HepG2 (cell line): ENCODE data around the gene OR1S2. TPM values are rescaled to one million over a fixed set of nuclear protein-coding genes. Genes with fewer than 3 reads are reported as not detected.

ENCODE experiments used
- CBX5 ChIP-seq: sonication (generic); formaldehyde crosslinking; IDR thresholded peaks from 2 replicates; pipeline ENCODE4 v1.4.0; 2020; ENCODE audit warnings: missing genetic modification reagents, borderline replicate concordance
- MAF1 ChIP-seq: sonication (generic); formaldehyde crosslinking; IDR thresholded peaks from 2 replicates; pipeline ENCODE4 v1.5.0; 2020; ENCODE audit warnings: missing genetic modification reagents, borderline replicate concordance
- NFIC ChIP-seq: IDR thresholded peaks from 2 replicates; pipeline ENCODE4 v1.6.1; 2012; ENCODE audit warnings: mild to moderate bottlenecking, low read length, inconsistent platforms
- NR2F2 ChIP-seq: IDR thresholded peaks from 2 replicates; pipeline ENCODE4 v1.6.1; 2012; ENCODE audit warnings: low read depth, inconsistent platforms, borderline replicate concordance
- POGZ ChIP-seq: sonication (generic); formaldehyde crosslinking; IDR thresholded peaks from 2 replicates; pipeline ENCODE4 v1.4.0; 2020; ENCODE audit warnings: mild to moderate bottlenecking, missing genetic modification reagents
- SIN3A ChIP-seq: IDR thresholded peaks from 2 replicates; pipeline ENCODE4 v1.6.1; 2011; ENCODE audit warnings: low read depth, mild to moderate bottlenecking, control low read depth, low read length, borderline replicate concordance
- SP1 ChIP-seq, 2 experiments: fragments of 450-650 bp in 1 of 2; sonication (generic) in 1 of 2; formaldehyde crosslinking in 1 of 2; IDR thresholded peaks; 2 replicates each; pipeline versions ENCODE4 v1.4.0 to v1.6.1; 2016 to 2020; ENCODE audit warnings: missing genetic modification reagents in 1 of 2
- SP2 ChIP-seq: sonication (generic); formaldehyde crosslinking; IDR thresholded peaks from 2 replicates; pipeline ENCODE4 v1.5.1; 2020; ENCODE audit warnings: mild to moderate bottlenecking, missing genetic modification reagents
- SRSF1 ChIP-seq: fragments of 200-400 bp; formaldehyde crosslinking; optimal IDR thresholded peaks from 2 replicates; pipeline ENCODE3; 2017; ENCODE audit warnings: mild to moderate bottlenecking, low read depth, low read length, moderate library complexity
- ZNF234 ChIP-seq: sonication (generic); formaldehyde crosslinking; conservative IDR thresholded peaks from 2 replicates; pipeline ENCODE4 v1.5.1; 2020; ENCODE audit warnings: mild to moderate bottlenecking, missing genetic modification reagents
- ZNF337 ChIP-seq: sonication (generic); formaldehyde crosslinking; IDR thresholded peaks from 2 replicates; pipeline ENCODE4 v1.5.1; 2020; ENCODE audit warnings: missing genetic modification reagents, low read depth, mild to moderate bottlenecking, borderline replicate concordance
- polyA plus RNA-seq, 8 experiments: library from polyadenylated mRNA; depleted of rRNA in 3 of 8; stranded (reverse) in 7 of 8; unstranded in 1 of 8; fragments of >200 nt; fragmentation: Illumina TruSeq in 4 of 8; extraction: Trizol in 4 of 8; gene quantifications; 2 replicates each; pipeline versions ENCODE4 v1.2.1 to v1.2.3, GENCODE V29; 2011 to 2016; ENCODE audit warnings: low read depth in 4 of 8, missing spikeins in 1 of 8, mixed read lengths in 1 of 8; ENCODE audit not compliant: insufficient read depth in 1 of 8
- total RNA-seq, 5 experiments: library from RNA; depleted of rRNA; stranded (reverse); fragments of >200 nt; fragmentation: Illumina TruSeq; extraction: Trizol; gene quantifications; 2 replicates each; pipeline ENCODE4 v1.2.3, GENCODE V29; 2016; ENCODE audit warnings: low read depth in 1 of 5
- TF ChIP-seq, protein P1 (sequence below): sonication (generic); formaldehyde crosslinking; IDR thresholded peaks from one replicate; pipeline ENCODE4 v1.5.1; 2020; ENCODE audit warnings: mild to moderate bottlenecking, missing genetic modification reagents; ENCODE audit errors: not compliant biosample characterization
- TF ChIP-seq, protein P2 (sequence below): sonication (generic); formaldehyde crosslinking; conservative IDR thresholded peaks from 2 replicates; pipeline ENCODE4 v1.8.0; 2022; ENCODE audit warnings: low read depth, missing genetic modification reagents
- TF ChIP-seq, protein P3 (sequence below): fragments of 450-650 bp; IDR thresholded peaks from 2 replicates; pipeline ENCODE4 v1.6.1; 2017
- TF ChIP-seq, protein P4 (sequence below): sonication (generic); formaldehyde crosslinking; IDR thresholded peaks from 2 replicates; pipeline ENCODE4 v1.9.0; 2021; ENCODE audit warnings: missing genetic modification reagents, borderline replicate concordance

OR1S2 gene
- total and polyA plus RNA-seq, 2 of the 13 experiments (the other 11 are each of a cell fraction or from before 2014, with no cell fraction given), result not detected

DNA sequence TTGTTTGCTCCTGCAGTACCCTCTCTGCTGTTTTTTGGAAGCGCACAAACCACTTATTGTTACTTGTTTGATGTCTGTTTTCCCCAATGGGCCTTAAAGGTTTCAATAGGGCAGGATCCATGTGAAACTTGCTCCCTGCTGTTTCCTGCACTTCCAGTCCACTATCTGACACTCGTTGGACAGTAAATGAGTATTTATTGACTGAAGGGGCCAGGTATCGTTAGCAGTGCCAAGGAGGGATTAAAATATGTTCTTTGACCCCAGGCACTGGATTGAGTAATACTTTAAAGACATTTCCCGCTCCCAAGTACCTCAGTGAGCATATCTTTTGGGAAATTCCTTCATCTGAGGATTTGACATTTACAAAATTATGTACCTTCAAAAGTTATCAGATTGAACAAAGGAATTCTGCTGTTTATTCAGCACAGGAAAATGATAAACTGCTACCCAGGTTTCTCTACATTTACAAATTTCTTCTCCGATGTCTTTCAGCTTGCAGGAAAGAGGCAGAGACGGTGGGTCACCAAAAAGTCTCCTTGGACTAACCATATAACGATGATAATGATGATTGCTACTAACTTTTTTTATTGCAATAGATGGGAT lies 38.3 kb downstream of the OR1S2 start (continued):
- peak; percentile 52; the same call in 1 of the 2 replicates for TF ChIP-seq CBX5 (CRISPR knock-in tag)
- no peak for TF ChIP-seq ZNF234 (CRISPR knock-in tag)
- no peak for TF ChIP-seq SRSF1
- TF ChIP-seq SIN3A, result no peak
- TF ChIP-seq, protein P1, sequence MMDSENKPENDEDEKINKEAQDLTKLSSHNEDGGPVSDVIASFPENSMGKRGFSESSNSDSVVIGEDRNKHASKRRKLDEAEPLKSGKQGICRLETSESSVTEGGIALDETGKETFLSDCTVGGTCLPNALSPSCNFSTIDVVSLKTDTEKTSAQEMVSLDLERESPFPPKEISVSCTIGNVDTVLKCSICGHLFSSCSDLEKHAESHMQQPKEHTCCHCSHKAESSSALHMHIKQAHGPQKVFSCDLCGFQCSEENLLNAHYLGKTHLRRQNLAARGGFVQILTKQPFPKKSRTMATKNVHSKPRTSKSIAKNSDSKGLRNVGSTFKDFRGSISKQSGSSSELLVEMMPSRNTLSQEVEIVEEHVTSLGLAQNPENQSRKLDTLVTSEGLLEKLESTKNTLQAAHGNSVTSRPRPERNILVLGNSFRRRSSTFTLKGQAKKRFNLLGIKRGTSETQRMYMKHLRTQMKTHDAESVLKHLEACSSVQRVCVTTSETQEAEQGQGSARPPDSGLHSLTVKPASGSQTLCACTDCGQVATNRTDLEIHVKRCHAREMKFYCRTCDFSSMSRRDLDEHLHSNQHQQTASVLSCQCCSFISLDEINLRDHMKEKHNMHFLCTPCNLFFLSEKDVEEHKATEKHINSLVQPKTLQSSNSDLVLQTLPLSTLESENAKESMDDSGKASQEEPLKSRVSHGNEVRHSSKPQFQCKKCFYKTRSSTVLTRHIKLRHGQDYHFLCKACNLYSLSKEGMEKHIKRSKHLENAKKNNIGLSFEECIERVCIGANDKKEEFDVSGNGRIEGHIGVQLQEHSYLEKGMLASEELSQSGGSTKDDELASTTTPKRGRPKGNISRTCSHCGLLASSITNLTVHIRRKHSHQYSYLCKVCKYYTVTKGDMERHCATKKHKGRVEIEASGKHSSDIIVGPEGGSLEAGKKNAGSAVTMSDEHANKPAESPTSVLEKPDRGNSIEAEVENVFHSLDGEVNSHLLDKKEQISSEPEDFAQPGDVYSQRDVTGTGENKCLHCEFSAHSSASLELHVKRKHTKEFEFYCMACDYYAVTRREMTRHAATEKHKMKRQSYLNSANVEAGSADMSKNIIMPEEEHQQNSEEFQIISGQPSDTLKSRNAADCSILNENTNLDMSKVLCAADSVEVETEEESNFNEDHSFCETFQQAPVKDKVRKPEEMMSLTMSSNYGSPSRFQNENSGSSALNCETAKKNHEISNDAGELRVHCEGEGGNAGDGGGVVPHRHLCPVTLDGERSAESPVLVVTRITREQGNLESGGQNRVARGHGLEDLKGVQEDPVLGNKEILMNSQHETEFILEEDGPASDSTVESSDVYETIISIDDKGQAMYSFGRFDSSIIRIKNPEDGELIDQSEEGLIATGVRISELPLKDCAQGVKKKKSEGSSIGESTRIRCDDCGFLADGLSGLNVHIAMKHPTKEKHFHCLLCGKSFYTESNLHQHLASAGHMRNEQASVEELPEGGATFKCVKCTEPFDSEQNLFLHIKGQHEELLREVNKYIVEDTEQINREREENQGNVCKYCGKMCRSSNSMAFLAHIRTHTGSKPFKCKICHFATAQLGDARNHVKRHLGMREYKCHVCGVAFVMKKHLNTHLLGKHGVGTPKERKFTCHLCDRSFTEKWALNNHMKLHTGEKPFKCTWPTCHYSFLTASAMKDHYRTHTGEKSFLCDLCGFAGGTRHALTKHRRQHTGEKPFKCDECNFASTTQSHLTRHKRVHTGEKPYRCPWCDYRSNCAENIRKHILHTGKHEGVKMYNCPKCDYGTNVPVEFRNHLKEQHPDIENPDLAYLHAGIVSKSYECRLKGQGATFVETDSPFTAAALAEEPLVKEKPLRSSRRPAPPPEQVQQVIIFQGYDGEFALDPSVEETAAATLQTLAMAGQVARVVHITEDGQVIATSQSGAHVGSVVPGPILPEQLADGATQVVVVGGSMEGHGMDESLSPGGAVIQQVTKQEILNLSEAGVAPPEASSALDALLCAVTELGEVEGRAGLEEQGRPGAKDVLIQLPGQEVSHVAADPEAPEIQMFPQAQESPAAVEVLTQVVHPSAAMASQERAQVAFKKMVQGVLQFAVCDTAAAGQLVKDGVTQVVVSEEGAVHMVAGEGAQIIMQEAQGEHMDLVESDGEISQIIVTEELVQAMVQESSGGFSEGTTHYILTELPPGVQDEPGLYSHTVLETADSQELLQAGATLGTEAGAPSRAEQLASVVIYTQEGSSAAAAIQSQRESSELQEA (CRISPR knock-in tag), result no peak
- TF ChIP-seq SP2 (CRISPR knock-in tag), result no peak
- TF ChIP-seq ZNF337, result no peak
- TF ChIP-seq POGZ, result peak; percentile 90
- TF ChIP-seq, protein P2, sequence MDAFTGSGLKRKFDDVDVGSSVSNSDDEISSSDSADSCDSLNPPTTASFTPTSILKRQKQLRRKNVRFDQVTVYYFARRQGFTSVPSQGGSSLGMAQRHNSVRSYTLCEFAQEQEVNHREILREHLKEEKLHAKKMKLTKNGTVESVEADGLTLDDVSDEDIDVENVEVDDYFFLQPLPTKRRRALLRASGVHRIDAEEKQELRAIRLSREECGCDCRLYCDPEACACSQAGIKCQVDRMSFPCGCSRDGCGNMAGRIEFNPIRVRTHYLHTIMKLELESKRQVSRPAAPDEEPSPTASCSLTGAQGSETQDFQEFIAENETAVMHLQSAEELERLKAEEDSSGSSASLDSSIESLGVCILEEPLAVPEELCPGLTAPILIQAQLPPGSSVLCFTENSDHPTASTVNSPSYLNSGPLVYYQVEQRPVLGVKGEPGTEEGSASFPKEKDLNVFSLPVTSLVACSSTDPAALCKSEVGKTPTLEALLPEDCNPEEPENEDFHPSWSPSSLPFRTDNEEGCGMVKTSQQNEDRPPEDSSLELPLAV (CRISPR knock-in tag), result no peak
- peak; percentile 94 for TF ChIP-seq NR2F2
- no peak for TF ChIP-seq SP1 (IDR thresholded peaks at IDR 0.05)
- no peak; the same call in 1 of the 2 replicates for TF ChIP-seq SP1 (CRISPR knock-in tag; IDR thresholded peaks at IDR 0.05)
- TF ChIP-seq, protein P3, sequence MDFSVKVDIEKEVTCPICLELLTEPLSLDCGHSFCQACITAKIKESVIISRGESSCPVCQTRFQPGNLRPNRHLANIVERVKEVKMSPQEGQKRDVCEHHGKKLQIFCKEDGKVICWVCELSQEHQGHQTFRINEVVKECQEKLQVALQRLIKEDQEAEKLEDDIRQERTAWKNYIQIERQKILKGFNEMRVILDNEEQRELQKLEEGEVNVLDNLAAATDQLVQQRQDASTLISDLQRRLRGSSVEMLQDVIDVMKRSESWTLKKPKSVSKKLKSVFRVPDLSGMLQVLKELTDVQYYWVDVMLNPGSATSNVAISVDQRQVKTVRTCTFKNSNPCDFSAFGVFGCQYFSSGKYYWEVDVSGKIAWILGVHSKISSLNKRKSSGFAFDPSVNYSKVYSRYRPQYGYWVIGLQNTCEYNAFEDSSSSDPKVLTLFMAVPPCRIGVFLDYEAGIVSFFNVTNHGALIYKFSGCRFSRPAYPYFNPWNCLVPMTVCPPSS, result no peak
- TF ChIP-seq NFIC, result peak; percentile 98
- TF ChIP-seq MAF1 (CRISPR knock-in tag), result no peak
- TF ChIP-seq, protein P4, sequence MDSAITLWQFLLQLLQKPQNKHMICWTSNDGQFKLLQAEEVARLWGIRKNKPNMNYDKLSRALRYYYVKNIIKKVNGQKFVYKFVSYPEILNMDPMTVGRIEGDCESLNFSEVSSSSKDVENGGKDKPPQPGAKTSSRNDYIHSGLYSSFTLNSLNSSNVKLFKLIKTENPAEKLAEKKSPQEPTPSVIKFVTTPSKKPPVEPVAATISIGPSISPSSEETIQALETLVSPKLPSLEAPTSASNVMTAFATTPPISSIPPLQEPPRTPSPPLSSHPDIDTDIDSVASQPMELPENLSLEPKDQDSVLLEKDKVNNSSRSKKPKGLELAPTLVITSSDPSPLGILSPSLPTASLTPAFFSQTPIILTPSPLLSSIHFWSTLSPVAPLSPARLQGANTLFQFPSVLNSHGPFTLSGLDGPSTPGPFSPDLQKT (CRISPR knock-in tag), result no peak
